GM12875 (cell line): ENCODE data around the gene NEBL.

ENCODE experiments used
- H3K4me3 ChIP-seq: one replicate; pipeline ENCODE4 v1.5.1; 2011; ENCODE audit warnings: low read depth, low read length, control low read depth
- CTCF ChIP-seq: IDR thresholded peaks from 2 replicates; pipeline ENCODE4 v1.5.1; 2011; ENCODE audit warnings: low read depth, mild to moderate bottlenecking, control low read depth, inconsistent platforms, low read length, moderate library complexity, borderline replicate concordance; ENCODE audit not compliant: insufficient read depth

Gene NEBL

GRCh38 chr10:20901110-20901509, 4.0 kb upstream of the NEBL start:
- no peak for TF ChIP-seq CTCF
- no peak overlapping the region for H3K4me3 ChIP-seq

GRCh38 chr10:20898866-20899535, 1.9 kb upstream of the NEBL start:
- no peak for TF ChIP-seq CTCF
- no peak overlapping the region for H3K4me3 ChIP-seq

GRCh38 chr10:20893297-20893696, 3.8 kb downstream of the NEBL start:
- no peak overlapping the region for H3K4me3 ChIP-seq
- no peak for TF ChIP-seq CTCF

- no peak for TF ChIP-seq CTCF
- no peak overlapping the region for H3K4me3 ChIP-seq
Measured at GRCh38 chr10:20892796-20893195, 4.3 kb downstream of the NEBL start.

GRCh38 chr10:20892011-20892585, 5.0 kb downstream of the NEBL start:
- no peak for TF ChIP-seq CTCF
- H3K4me3 ChIP-seq = no peak overlapping the region

GRCh38 chr10:20891338-20891714, 5.8 kb downstream of the NEBL start:
- no peak overlapping the region for H3K4me3 ChIP-seq
- TF ChIP-seq CTCF = no peak
